Measurements from ENCODE around the gene FRRS1L.

FRRS1L gene

GRCh38 chr9:109145051-109145450 is 22.0 kb downstream of the FRRS1L start (continued):
- TF ChIP-seq ZNF70 (CRISPR knock-in tag; IDR thresholded peaks at IDR 0.05) (no peak), ZNF8 (CRISPR knock-in tag; IDR thresholded peaks at IDR 0.05) (no peak), ZFP3 (CRISPR knock-in tag; IDR thresholded peaks at IDR 0.05) (no peak), BACH2 (CRISPR knock-in tag; IDR thresholded peaks at IDR 0.05; ENCODE audit: borderline replicate concordance) (no peak)

DNA sequence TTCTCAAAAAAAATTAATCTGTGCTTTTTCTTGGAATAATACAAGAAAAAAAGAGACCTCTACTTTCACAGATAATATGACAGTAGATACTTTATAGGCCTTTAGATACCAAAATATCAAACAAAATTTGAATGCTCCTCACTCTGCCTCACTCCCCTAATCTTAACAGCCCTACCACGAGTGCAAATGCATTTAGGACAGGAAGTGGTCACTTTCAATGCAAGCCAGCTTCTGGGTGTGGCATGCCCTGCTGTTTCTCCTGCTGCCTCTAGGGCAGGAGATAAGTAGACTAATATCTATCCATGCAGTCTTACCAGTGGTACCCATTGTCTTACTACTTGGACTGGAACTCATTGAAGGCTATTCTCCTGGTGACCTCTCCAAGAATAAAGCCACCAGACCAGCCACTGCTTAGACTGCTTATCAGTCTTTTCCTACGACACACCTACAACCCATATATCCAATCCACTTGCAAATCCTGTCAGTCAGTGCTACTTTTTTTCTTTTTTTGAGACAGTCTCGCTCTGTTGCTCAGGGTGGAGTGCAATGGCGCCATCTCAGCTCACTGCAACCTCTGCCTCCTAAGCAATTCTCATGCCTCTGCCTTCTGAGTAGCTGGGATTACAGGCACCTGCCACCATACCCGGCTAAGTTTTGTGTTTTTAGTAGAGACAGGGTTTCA is 23.0 kb downstream of the FRRS1L start:
- TF ChIP-seq RARB (CRISPR knock-in tag; IDR thresholded peaks at IDR 0.05) (no peak), TSHZ2 (CRISPR knock-in tag; IDR thresholded peaks at IDR 0.05) (no peak), ISL1 (CRISPR knock-in tag; IDR thresholded peaks at IDR 0.05) (no peak), ZNF70 (CRISPR knock-in tag; IDR thresholded peaks at IDR 0.05) (no peak), ZNF8 (CRISPR knock-in tag; IDR thresholded peaks at IDR 0.05) (no peak), TCF4 (CRISPR knock-in tag; IDR thresholded peaks at IDR 0.05; ENCODE audit: borderline replicate concordance) (no peak), ZC3H10 (CRISPR knock-in tag; IDR thresholded peaks at IDR 0.05) (no peak)
- TF ChIP-seq, protein P1, sequence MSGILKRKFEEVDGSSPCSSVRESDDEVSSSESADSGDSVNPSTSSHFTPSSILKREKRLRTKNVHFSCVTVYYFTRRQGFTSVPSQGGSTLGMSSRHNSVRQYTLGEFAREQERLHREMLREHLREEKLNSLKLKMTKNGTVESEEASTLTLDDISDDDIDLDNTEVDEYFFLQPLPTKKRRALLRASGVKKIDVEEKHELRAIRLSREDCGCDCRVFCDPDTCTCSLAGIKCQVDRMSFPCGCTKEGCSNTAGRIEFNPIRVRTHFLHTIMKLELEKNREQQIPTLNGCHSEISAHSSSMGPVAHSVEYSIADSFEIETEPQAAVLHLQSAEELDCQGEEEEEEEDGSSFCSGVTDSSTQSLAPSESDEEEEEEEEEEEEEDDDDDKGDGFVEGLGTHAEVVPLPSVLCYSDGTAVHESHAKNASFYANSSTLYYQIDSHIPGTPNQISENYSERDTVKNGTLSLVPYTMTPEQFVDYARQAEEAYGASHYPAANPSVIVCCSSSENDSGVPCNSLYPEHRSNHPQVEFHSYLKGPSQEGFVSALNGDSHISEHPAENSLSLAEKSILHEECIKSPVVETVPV (CRISPR knock-in tag; IDR thresholded peaks at IDR 0.05): no peak
- TF ChIP-seq, protein P2, sequence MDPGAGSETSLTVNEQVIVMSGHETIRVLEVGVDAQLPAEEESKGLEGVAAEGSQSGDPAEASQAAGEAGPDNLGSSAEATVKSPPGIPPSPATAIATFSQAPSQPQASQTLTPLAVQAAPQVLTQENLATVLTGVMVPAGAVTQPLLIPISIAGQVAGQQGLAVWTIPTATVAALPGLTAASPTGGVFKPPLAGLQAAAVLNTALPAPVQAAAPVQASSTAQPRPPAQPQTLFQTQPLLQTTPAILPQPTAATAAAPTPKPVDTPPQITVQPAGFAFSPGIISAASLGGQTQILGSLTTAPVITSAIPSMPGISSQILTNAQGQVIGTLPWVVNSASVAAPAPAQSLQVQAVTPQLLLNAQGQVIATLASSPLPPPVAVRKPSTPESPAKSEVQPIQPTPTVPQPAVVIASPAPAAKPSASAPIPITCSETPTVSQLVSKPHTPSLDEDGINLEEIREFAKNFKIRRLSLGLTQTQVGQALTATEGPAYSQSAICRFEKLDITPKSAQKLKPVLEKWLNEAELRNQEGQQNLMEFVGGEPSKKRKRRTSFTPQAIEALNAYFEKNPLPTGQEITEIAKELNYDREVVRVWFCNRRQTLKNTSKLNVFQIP (CRISPR knock-in tag; IDR thresholded peaks at IDR 0.05; ENCODE audit: borderline replicate concordance, low read depth): no peak
- ATAC-seq: peak; percentile 93

DNA sequence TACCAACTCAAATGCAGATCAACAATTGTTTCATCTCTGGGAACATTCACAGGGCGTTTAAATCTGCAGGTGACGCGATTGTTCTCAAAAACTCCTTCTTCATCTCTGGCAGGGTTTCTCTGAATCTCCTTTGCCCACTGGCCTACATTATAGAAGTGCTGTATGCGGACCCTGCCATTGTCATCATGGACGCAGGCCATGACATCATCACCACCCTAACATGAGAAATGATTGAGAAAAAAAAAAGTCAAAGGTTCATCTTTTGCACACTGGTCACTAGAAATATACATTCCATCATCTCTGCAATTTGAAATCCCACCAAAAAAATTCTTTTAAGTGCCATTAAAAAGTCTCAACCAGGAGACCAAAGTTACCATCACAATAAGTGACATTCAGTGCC is 25.7 kb downstream of the FRRS1L start:
- no peak for TF ChIP-seq ZC3H10 (CRISPR knock-in tag; IDR thresholded peaks at IDR 0.05)
- no peak for TF ChIP-seq ISL1 (CRISPR knock-in tag; IDR thresholded peaks at IDR 0.05)
- TF ChIP-seq ARNTL (CRISPR knock-in tag; IDR thresholded peaks at IDR 0.05; ENCODE audit: borderline replicate concordance, low read depth): no peak
- no peak for TF ChIP-seq BACH2 (CRISPR knock-in tag; IDR thresholded peaks at IDR 0.05; ENCODE audit: borderline replicate concordance)
- no peak for TF ChIP-seq PPARA (CRISPR knock-in tag; IDR thresholded peaks at IDR 0.05; ENCODE audit: borderline replicate concordance)
- TF ChIP-seq, protein P1 (CRISPR knock-in tag; IDR thresholded peaks at IDR 0.05): no peak
- TF ChIP-seq TOX (CRISPR knock-in tag; IDR thresholded peaks at IDR 0.05; ENCODE audit: borderline replicate concordance): no peak
- no peak for TF ChIP-seq ZNF565 (CRISPR knock-in tag; conservative IDR thresholded peaks at IDR 0.05; ENCODE audit: low read depth)
- TF ChIP-seq, protein P2 (CRISPR knock-in tag; IDR thresholded peaks at IDR 0.05; ENCODE audit: borderline replicate concordance, low read depth): no peak
- no peak for TF ChIP-seq RARB (CRISPR knock-in tag; IDR thresholded peaks at IDR 0.05)
- TF ChIP-seq CSDC2 (CRISPR knock-in tag; IDR thresholded peaks at IDR 0.05): no peak
- TF ChIP-seq CREB5 (CRISPR knock-in tag; IDR thresholded peaks at IDR 0.05; ENCODE audit: low read depth): no peak
- no peak for TF ChIP-seq ZFP3 (CRISPR knock-in tag; IDR thresholded peaks at IDR 0.05)
- no peak for TF ChIP-seq OSR1 (CRISPR knock-in tag; IDR thresholded peaks at IDR 0.05)
- TF ChIP-seq SNAI2 (CRISPR knock-in tag; IDR thresholded peaks at IDR 0.05): no peak
- no peak for TF ChIP-seq ZFP30 (CRISPR knock-in tag; IDR thresholded peaks at IDR 0.05)
- ATAC-seq: no peak

Data from SK-N-SH treated with all-trans-retinoic acid at 6 μM for 48 hours (cell line).